GM12878 (cell line): ENCODE data around the gene TBCE. TPM values are rescaled to one million over a fixed set of nuclear protein-coding genes. Genes with fewer than 3 reads are reported as not detected.

Experiments used
- ATAC-seq: fragments of 200-7000 bp; cut with Tn5 transposase; 3 replicates; pipeline ENCODE4 v1.9.1; 2020; ENCODE audit warnings: mild to moderate bottlenecking, moderate library complexity
- BruUV-seq: library from RNA; stranded (reverse); fragments of 400-500 nt; replicated peaks from 2 replicates; lab custom pipeline; 2021; lab: Mats Ljungman, UMichigan
- CTCF ChIA-PET: fragments of 300-600 bp; sonication (Branson Sonifier 250); formaldehyde crosslinking; extraction: SDS; loops from one replicate; lab custom pipeline; 2021; ENCODE audit warnings: inconsistent platforms; lab: Yijun Ruan, JAX
- POLR2A ChIA-PET: fragments of 350-600 bp; formaldehyde crosslinking; extraction: SDS; loops from one replicate; lab custom pipeline; 2021; ENCODE audit warnings: inconsistent platforms; lab: Charles Lee
- RAD21 ChIA-PET: fragments of 300-600 bp; sonication (Branson Sonifier 250); formaldehyde crosslinking; loops from one replicate; lab custom pipeline; 2023; ENCODE audit warnings: antibody characterized with exemption; ENCODE audit not compliant: unreplicated experiment; lab: Charles Lee
- SMC1A ChIA-PET: fragments of 300-600 bp; sonication (Branson Sonifier 250); formaldehyde crosslinking; loops from one replicate; lab custom pipeline; 2023; ENCODE audit not compliant: unreplicated experiment, uncharacterized antibody; lab: Charles Lee
- DNase-seq: peaks from one replicate; pipeline ENCODE4 v3.0.0-alpha.2; 2011; ENCODE audit warnings: low read depth, low spot score
- FAIRE-seq: peaks from 3 replicates; lab custom pipeline; 2011; peaks lifted over from hg19 to GRCh38; lab: Jason Lieb, UNC
- H2AFZ ChIP-seq: 2 replicates; pipeline ENCODE4 v1.6.0; 2011; ENCODE audit warnings: low read depth, low read length, control low read depth; ENCODE audit not compliant: control insufficient read depth
- H3K27ac ChIP-seq: 2 replicates; pipeline ENCODE4 v1.5.1; 2011; ENCODE audit warnings: control low read depth; ENCODE audit not compliant: control insufficient read depth, insufficient read depth
- H3K27me3 ChIP-seq, 2 experiments: replicated peaks in 1 of 2; 2 replicates each; pipeline versions ENCODE4 v1.6.0 to v1.6.1; 2011; ENCODE audit warnings: low read length in 1 of 2; ENCODE audit not compliant: control insufficient read depth in 2 of 2, insufficient read depth in 2 of 2
- H3K36me3 ChIP-seq, 2 experiments: 2 replicates each; pipeline ENCODE4 v1.5.1; 2011; ENCODE audit warnings: low read length in 1 of 2; ENCODE audit not compliant: control insufficient read depth in 2 of 2, insufficient read depth in 2 of 2
- H3K4me1 ChIP-seq: 2 replicates; pipeline ENCODE4 v1.6.1; 2011; ENCODE audit warnings: mild to moderate bottlenecking, low read length, moderate library complexity, mixed read lengths; ENCODE audit not compliant: control insufficient read depth, insufficient read depth
- H3K4me2 ChIP-seq: 2 replicates; pipeline ENCODE4 v1.6.0; 2011; ENCODE audit warnings: control low read depth; ENCODE audit not compliant: control insufficient read depth, insufficient read depth
- H3K4me3 ChIP-seq: fragments of 200-600 bp; sonication (generic); 2 replicates; pipeline ENCODE4 v1.5.1; 2016
- H3K79me2 ChIP-seq: 2 replicates; pipeline ENCODE4 v1.6.0; 2011; ENCODE audit warnings: low read length; ENCODE audit not compliant: control insufficient read depth, insufficient read depth
- H3K9ac ChIP-seq: 2 replicates; pipeline ENCODE4 v1.8.0; 2011; ENCODE audit warnings: low read length, control low read depth, mixed read lengths; ENCODE audit not compliant: control insufficient read depth, insufficient read depth
- H3K9me3 ChIP-seq: replicated peaks from 3 replicates; pipeline ENCODE4 v1.5.1; 2011; ENCODE audit warnings: mild to moderate bottlenecking, low read length; ENCODE audit not compliant: control insufficient read depth, insufficient read depth
- H4K20me1 ChIP-seq: 2 replicates; pipeline ENCODE4 v1.6.0; 2011; ENCODE audit not compliant: control insufficient read depth, insufficient read depth
- EED ChIP-seq: sonication (generic); IDR thresholded peaks from 2 replicates; pipeline ENCODE4 v1.6.1; 2016; ENCODE audit warnings: antibody characterized with exemption, low read depth
- FOXM1 ChIP-seq: IDR thresholded peaks from 2 replicates; pipeline ENCODE4 v1.6.1; 2012; ENCODE audit warnings: low read depth, mild to moderate bottlenecking, inconsistent platforms, low read length, moderate library complexity
- GABPA ChIP-seq: IDR thresholded peaks from 2 replicates; pipeline ENCODE4 v1.6.1; 2014; ENCODE audit warnings: antibody characterized with exemption, low read depth, mild to moderate bottlenecking, inconsistent platforms
- HDAC2 ChIP-seq: fragments of 200-600 bp; sonication (generic); IDR thresholded peaks from 2 replicates; pipeline ENCODE4 v1.6.1; 2017
- HDAC6 ChIP-seq: fragments of 200-600 bp; sonication (generic); IDR thresholded peaks from one replicate; pipeline ENCODE4 v1.8.0; 2017; ENCODE audit warnings: antibody characterized with exemption; ENCODE audit not compliant: unreplicated experiment
- JUND ChIP-seq: IDR thresholded peaks from 2 replicates; pipeline ENCODE4 v1.6.1; 2012; ENCODE audit warnings: low read depth, mild to moderate bottlenecking, low read length, improper control_type of control experiment, moderate library complexity
- LARP7 ChIP-seq: fragments of 450-650 bp; IDR thresholded peaks from 2 replicates; pipeline ENCODE4 v1.6.1; 2017; ENCODE audit warnings: mild to moderate bottlenecking
- NKRF ChIP-seq: fragments of 450-650 bp; conservative IDR thresholded peaks from 2 replicates; pipeline ENCODE4 v1.6.1; 2017; ENCODE audit warnings: mild to moderate bottlenecking, moderate library complexity
- PBX3 ChIP-seq: IDR thresholded peaks from 2 replicates; pipeline ENCODE4 v1.6.1; 2011; ENCODE audit warnings: mild to moderate bottlenecking, low read depth, low read length, moderate library complexity; ENCODE audit not compliant: insufficient replicate concordance
- PRDM15 ChIP-seq: fragments of 450-650 bp; formaldehyde crosslinking; IDR thresholded peaks from 2 replicates; pipeline ENCODE4 v1.4.0; 2020; ENCODE audit warnings: mild to moderate bottlenecking, moderate library complexity
- RB1 ChIP-seq: fragments of 450-650 bp; formaldehyde crosslinking; IDR thresholded peaks from 2 replicates; pipeline ENCODE4 v1.6.1; 2017; ENCODE audit warnings: mild to moderate bottlenecking, borderline replicate concordance
- RBBP5 ChIP-seq: fragments of 200-600 bp; sonication (generic); conservative IDR thresholded peaks from 2 replicates; pipeline ENCODE4 v1.6.1; 2016
- SREBF1 ChIP-seq: IDR thresholded peaks from 2 replicates; pipeline ENCODE4 v1.6.1; 2012; ENCODE audit warnings: mild to moderate bottlenecking, low read length
- TBL1XR1 ChIP-seq: IDR thresholded peaks from 2 replicates; pipeline ENCODE4 v1.6.1; 2012; ENCODE audit warnings: low read depth, low read length, improper control_type of control experiment
- ZBTB4 ChIP-seq: fragments of 450-650 bp; formaldehyde crosslinking; IDR thresholded peaks from 2 replicates; pipeline ENCODE4 v1.4.0; 2022; ENCODE audit warnings: mild to moderate bottlenecking, moderate library complexity
- ZNF274 ChIP-seq: IDR thresholded peaks from one replicate; pipeline ENCODE4 v1.8.0; 2011; ENCODE audit not compliant: insufficient read length, insufficient read depth
- WGBS: methylation state at CpG from one replicate; pipeline ENCODE4 v1.1.6; 2016; ENCODE audit warnings: low lambda C conversion rate; ENCODE audit not compliant: insufficient replicate concordance, insufficient coverage; ENCODE audit errors: missing lambda C conversion rate; 5-methylcytosine and 5-hydroxymethylcytosine counted together
- in situ Hi-C: fragments of 300-500 bp; cut with MboI; formaldehyde crosslinking; loops from 9 replicates; pipeline ENCODE4 v1.14.3; 2018; ENCODE audit warnings: mixed read lengths
- intact Hi-C: fragments of 100-400 bp; cut with micrococcal nuclease; formaldehyde crosslinking; loops from one replicate; pipeline ENCODE4 v1.14.2; 2022; ENCODE audit not compliant: unreplicated experiment
- polyA plus RNA-seq, 11 experiments: library from polyadenylated mRNA; depleted of rRNA in 4 of 11; unstranded in 6 of 11; stranded (reverse) in 5 of 11; fragments of >200 nt; fragmentation: Nextera tagmentation in 4 of 11; fragmentation: Illumina TruSeq in 1 of 11; extraction: Ambion mirVana in 4 of 11; extraction: Trizol in 1 of 11; gene quantifications; 1 replicate in 1 of 11; 2 replicates in 10 of 11; pipeline versions ENCODE4 v1.2.1 to v1.2.3, GENCODE V29; 2011 to 2016; ENCODE audit warnings: inconsistent platforms in 2 of 11, missing spikeins in 2 of 11, low read depth in 1 of 11
- total RNA-seq, 4 experiments: library from RNA; depleted of rRNA in 3 of 4; stranded (reverse); fragments of >200 nt in 3 of 4; fragmentation: Illumina TruSeq in 1 of 4; extraction: Trizol in 1 of 4; gene quantifications; 2 replicates each; pipeline versions ENCODE4 v1.2.1 to v1.2.3, GENCODE V29; 2013 to 2021

TBCE gene
- total and polyA plus RNA-seq, 10 of the 15 experiments (the other 5 are each of a cell fraction or from before 2014, with no cell fraction given): 22.7 to 48.7 (median 29.2) TPM

- FAIRE-seq (no peak), DNase-seq (no peak), ATAC-seq (no peak)
- BruUV-seq: no TSS peak
- Histone ChIP-seq H3K9ac (no peak overlapping the region), H2AFZ (no peak overlapping the region), H3K4me3 (no peak overlapping the region), H4K20me1 (no peaks in the 10 kb centered on the region), H3K27me3 (no peaks in the 10 kb centered on the region), H3K27ac (no peak overlapping the region), H3K4me1 (peaks cover 10% of the 10 kb centered on the region), H3K4me2 (no peak overlapping the region), H3K36me3 (no peaks in the 10 kb centered on the region; a peak in 1 of 4 replicates), H3K9me3 (no peaks in the 10 kb centered on the region), H3K79me2 (no peaks in the 10 kb centered on the region)
- intact Hi-C loops: no loop called here
- WGBS: 91% methylated on average over 9 of the region's 9 CpGs
- CTCF ChIA-PET: interaction anchor here (3.0 kb wide), 1 partner anchor 9 kb away, joined by 17 read pairs; no protein-coding TSS in a partner anchor
- in situ Hi-C loops: no loop called here
- RAD21 ChIA-PET: interaction anchor here (2.7 kb wide), 1 partner anchor 79 kb away, joined by 9 read pairs; the partner anchor contains the start of gene B3GALNT2
- POLR2A ChIA-PET: interaction anchor here (0.6 kb wide), 1 partner anchor 64 kb away, joined by 3 read pairs; no protein-coding TSS in a partner anchor
- SMC1A ChIA-PET: no interaction called here
- no peak for TF ChIP-seq HDAC2
- no peak for TF ChIP-seq RB1
- no peak for TF ChIP-seq JUND
- no peak for TF ChIP-seq ZBTB4 (CRISPR knock-in tag)
- TF ChIP-seq SREBF1: no peak
- no peak for TF ChIP-seq FOXM1
- TF ChIP-seq LARP7: no peak
- no peak for TF ChIP-seq ZNF274
- TF ChIP-seq HDAC6: no peak
- TF ChIP-seq RBBP5: no peak
- TF ChIP-seq TBL1XR1: no peak
- TF ChIP-seq EED: no peak
- TF ChIP-seq NKRF: no peak
- no peak for TF ChIP-seq PBX3
- TF ChIP-seq PRDM15 (CRISPR knock-in tag): no peak
- TF ChIP-seq GABPA: no peak
Observed at GRCh38 chr1:235425357-235425756, 58.1 kb downstream of the TBCE start.
